T47D (cell line): ENCODE results near the gene SNRK.
"Not testable (repeated sequence)": the region's sequence is repeated elsewhere in the genome, so short reads cannot be mapped to it uniquely, and the experiment has no call there.

Experiments used
- DNase-seq, 2 experiments: peaks; one replicate each; pipeline versions ENCODE4 v3.0.0 to v3.0.0-alpha.2; 2011 to 2012; ENCODE audit warnings: low read depth in 1 of 2, low spot score in 1 of 2
- JUND ChIP-seq: IDR thresholded peaks from 2 replicates; pipeline ENCODE4 v1.6.1; 2012; ENCODE audit warnings: low read depth
- in situ Hi-C: cut with HindIII; loops from 2 replicates; pipeline ENCODE4 v1.10.0; 2016; ENCODE audit warnings: low sequenced_read_pairs, low pct_unique_long_range_greater_than_20kb

SNRK gene

GRCh38 chr3:43346978-43347749, 60.8 kb downstream of the SNRK start:
- in situ Hi-C loops = no loop called here
- DNase-seq = no peak
- no peak for TF ChIP-seq JUND

DNA sequence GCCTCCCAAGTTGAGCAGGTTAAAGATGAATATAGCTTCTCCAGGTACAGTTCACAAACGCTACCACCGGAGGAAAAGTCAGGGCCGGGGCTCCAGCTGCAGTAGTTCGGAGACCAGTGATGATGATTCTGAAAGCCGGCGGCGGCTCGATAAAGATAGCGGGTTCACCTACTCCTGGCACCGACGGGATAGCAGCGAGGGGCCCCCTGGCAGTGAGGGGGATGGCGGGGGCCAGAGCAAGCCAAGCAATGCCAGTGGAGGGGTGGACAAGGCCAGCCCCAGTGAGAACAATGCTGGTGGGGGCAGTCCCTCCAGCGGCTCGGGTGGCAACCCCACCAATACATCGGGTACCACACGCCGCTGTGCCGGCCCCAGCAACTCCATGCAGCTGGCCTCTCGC, 61.4 kb downstream of the SNRK start:
- TF ChIP-seq JUND = no peak
- no peak for DNase-seq
- in situ Hi-C loops = no loop called here

DNA sequence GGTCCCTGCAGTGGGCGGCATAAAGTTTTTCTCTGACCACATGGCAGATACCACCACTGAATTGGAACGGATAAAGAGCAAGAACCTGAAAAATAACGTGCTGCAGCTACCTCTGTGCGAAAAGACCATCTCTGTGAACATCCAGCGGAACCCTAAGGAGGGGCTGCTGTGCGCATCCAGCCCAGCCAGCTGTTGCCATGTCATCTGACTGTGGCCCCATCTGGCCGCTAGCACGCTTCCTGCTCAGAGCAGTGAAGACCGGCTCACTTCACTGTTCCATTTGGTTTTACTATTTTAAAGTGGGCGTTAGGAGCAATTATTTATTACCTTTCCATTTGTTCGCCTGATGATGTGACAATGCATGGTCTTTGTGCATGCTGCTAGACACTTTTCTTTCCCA, 62.0 kb downstream of the SNRK start:
- TF ChIP-seq JUND = no peak
- in situ Hi-C loops = no loop called here
- no peak for DNase-seq

DNA sequence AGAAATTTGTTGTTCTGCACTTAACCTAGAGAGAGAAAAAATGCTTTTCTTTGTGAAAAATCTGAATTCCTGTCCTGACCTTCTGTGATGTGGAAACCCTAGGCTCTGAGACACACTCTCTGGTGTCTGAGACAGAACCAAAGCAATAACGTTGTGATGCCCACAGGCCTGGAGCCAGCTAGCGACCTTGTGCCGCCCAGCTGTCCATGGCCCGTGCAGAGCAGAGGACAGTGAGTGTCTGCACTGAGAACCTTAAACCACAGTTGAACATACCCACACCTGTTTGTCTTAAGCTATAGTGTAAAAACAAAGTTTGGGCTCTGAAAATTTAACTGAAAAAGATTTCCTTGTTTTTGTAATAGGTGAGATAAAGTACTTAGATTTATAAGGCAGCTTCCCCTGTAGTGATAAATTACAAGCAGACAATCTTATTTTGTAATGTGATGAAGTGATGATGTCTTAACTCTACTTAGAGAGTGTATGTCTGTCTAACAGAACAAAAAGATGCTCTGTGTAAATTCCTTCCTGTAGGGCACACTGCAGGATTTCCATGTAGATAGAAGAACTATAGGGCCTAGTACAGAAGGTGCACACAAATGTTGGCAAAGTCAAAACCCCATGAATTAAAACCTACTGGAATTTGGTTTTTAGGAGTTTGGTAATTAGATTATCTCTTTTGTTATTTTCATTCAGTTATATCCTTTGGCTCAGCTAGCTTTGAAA, 62.7 kb downstream of the SNRK start:
- in situ Hi-C loops = no loop called here
- no peak for DNase-seq
- TF ChIP-seq JUND = no peak

- no peak for TF ChIP-seq JUND
- in situ Hi-C loops = no loop called here
- no peak for DNase-seq
Measured at GRCh38 chr3:43349716-43350115, 63.4 kb downstream of the SNRK start.

DNA sequence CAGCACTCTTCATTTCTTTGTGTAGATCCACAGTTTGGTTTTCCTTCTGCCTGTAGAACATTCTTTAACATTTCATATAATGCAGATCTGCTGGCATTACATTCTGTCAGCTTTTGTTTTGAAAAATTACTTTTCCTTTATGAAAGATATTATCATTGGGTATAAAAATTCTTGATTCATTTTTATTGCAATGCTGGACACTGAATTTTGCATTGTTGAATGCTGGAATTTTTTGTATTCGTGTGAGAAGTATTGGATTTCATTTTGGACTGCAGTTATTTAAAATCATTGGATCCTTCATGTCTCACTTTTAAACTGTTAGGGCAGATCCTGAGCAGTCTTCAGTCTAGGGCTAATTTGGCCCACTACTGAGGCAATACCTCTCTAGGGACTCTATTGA, 67.1 kb downstream of the SNRK start:
- no peak for DNase-seq
- in situ Hi-C loops = no loop called here
- TF ChIP-seq JUND = no peak

DNA sequence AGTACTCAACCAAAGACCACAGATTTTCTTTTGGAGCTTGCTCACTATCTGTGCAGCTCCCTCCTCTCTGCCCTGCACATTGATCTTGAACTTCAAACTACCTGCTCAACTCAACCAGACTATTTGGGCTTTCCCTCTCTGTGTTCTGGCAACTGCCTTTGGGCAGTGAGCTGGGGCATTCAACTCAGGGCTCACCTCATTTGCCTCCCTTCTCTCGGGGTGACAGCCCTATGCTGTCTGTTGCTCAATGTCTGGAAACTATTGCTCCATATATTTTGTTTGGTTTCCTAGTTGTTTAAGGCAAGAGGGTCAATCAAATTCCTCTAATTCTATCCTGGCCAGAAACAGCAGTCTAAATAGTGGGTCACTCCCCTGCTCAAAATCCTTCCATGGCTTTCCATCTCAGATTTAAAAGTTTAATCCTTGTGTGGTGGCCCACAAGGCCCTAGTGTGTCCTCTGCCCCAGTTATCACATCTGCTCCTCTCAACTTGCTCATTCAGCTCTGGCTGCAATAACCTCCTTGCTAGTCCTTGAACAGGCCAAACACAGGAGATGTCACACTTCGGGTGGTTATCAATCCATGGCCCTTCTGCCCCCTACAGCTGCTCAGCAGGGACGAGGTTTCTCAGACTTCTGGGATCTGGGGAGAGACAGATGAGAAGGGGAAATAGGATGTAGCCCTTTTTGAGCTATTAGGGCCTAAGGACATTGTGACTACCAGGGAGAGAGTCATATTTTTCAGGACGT, 67.8 kb downstream of the SNRK start:
- no peak for TF ChIP-seq JUND
- in situ Hi-C loops = no loop called here
- DNase-seq = no peak

- DNase-seq, in situ Hi-C loops: not testable (repeated sequence)
Measured at GRCh38 chr3:43356033-43356432, 69.7 kb downstream of the SNRK start.

DNA sequence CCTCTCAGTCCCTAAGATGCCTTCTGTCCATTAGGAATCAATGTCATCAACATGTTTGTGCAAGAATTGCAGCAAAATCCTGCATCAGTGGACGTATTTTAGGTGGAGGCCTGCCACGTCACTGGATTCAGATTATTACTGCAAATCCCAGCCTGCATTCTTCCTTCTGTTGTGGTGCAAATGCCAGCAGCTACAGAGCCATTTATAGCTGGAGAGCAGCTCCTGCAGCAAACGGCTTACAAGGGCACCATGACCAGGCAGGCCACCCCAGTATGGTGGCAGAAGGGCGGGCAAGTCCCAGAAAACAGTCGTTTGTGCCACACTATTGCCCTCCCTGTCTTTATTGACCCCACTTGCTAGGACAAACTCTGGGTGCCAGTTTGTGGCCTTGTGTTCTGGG, 74.7 kb downstream of the SNRK start:
- no peak for DNase-seq
- no peak for TF ChIP-seq JUND
- in situ Hi-C loops = no loop called here

DNA sequence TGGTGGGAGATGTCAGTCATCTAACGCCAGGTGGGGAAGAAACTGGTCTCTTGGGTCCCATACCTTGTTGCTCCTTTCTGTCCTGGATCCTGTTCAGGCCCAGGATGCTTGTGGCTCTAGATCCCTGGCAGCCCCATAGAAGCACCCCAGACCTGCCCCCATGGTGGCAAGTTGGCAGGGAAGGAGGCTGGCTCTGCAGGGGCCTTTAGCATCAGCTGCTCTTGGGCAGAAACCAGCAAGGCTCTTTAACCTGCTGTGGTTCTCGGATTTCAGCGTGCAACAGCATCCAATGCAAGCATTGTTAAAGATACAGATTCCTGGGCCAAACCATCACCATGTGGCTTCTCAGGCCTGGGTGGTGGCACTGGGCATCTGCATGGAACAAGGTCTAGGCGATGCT, 75.8 kb downstream of the SNRK start:
- DNase-seq = no peak
- no peak for TF ChIP-seq JUND
- in situ Hi-C loops = no loop called here

GRCh38 chr3:43362961-43363360, 76.6 kb downstream of the SNRK start:
- in situ Hi-C loops = no loop called here
- no peak for TF ChIP-seq JUND
- no peak for DNase-seq

GRCh38 chr3:43363621-43364266, 77.4 kb downstream of the SNRK start:
- in situ Hi-C loops = no loop called here
- no peak for DNase-seq
- TF ChIP-seq JUND = no peak
